ENCODE results near the gene ZRANB3. TPM values are rescaled to one million over a fixed set of nuclear protein-coding genes. Genes with fewer than 3 reads are reported as not detected.
"Not testable (repeated sequence)": the region's sequence is repeated elsewhere in the genome, so short reads cannot be mapped to it uniquely, and the experiment has no call there.

The ZRANB3 gene
- total RNA-seq, 1 donor from 2014 or later: 18.6 TPM

- Mint-ChIP-seq H3K9me3 (ENCODE audit: low read depth) (peaks cover under 1% of the 10 kb centered on the region), H3K4me3 (ENCODE audit: low read depth) (no peak overlapping the region), H3K36me3 (ENCODE audit: insufficient read depth) (peaks cover 20% of the 10 kb centered on the region), H3K4me1 (ENCODE audit: low read depth) (peaks cover 16% of the 10 kb centered on the region), H3K27ac (no peak overlapping the region), H3K27me3 (no peaks in the 10 kb centered on the region)
- no peak for DNase-seq (ENCODE audit: low spot score, unreplicated experiment)
- TF ChIP-seq CTCF (IDR thresholded peaks at IDR 0.05; ENCODE audit: unreplicated experiment): no peak
Measured at GRCh38 chr2:135094508-135094907, 436.5 kb downstream of the ZRANB3 start.

- Mint-ChIP-seq H3K27ac (no peak overlapping the region), H3K4me1 (ENCODE audit: low read depth) (peaks cover 16% of the 10 kb centered on the region), H3K36me3 (ENCODE audit: insufficient read depth) (peaks cover 26% of the 10 kb centered on the region), H3K4me3 (ENCODE audit: low read depth) (no peak overlapping the region), H3K27me3 (no peaks in the 10 kb centered on the region), H3K9me3 (ENCODE audit: low read depth) (peaks cover 8% of the 10 kb centered on the region)
- no peak for TF ChIP-seq CTCF (IDR thresholded peaks at IDR 0.05; ENCODE audit: unreplicated experiment)
- DNase-seq (ENCODE audit: low spot score, unreplicated experiment): no peak
Measured at GRCh38 chr2:135093670-135094330, 437.2 kb downstream of the ZRANB3 start.

- Mint-ChIP-seq H3K4me1 (ENCODE audit: low read depth) (peaks cover 16% of the 10 kb centered on the region), H3K9me3 (ENCODE audit: low read depth) (peaks cover 9% of the 10 kb centered on the region), H3K4me3 (ENCODE audit: low read depth) (no peak overlapping the region), H3K27me3 (no peaks in the 10 kb centered on the region), H3K27ac (no peak overlapping the region), H3K36me3 (ENCODE audit: insufficient read depth) (peaks cover 28% of the 10 kb centered on the region)
- no peak for TF ChIP-seq CTCF (IDR thresholded peaks at IDR 0.05; ENCODE audit: unreplicated experiment)
- DNase-seq (ENCODE audit: low spot score, unreplicated experiment): no peak
Measured at GRCh38 chr2:135093193-135093592, 437.8 kb downstream of the ZRANB3 start.

- Mint-ChIP-seq H3K4me3 (ENCODE audit: low read depth) (no peak overlapping the region), H3K36me3 (ENCODE audit: insufficient read depth) (peaks cover 29% of the 10 kb centered on the region), H3K4me1 (ENCODE audit: low read depth) (peaks cover 16% of the 10 kb centered on the region), H3K27me3 (no peaks in the 10 kb centered on the region), H3K27ac (no peak overlapping the region), H3K9me3 (ENCODE audit: low read depth) (peaks cover 13% of the 10 kb centered on the region)
- DNase-seq (ENCODE audit: low spot score, unreplicated experiment): no peak
- no peak for TF ChIP-seq CTCF (IDR thresholded peaks at IDR 0.05; ENCODE audit: unreplicated experiment)
Measured at GRCh38 chr2:135091681-135092080, 439.3 kb downstream of the ZRANB3 start.

- H3K4me3 Mint-ChIP-seq (ENCODE audit: low read depth): not testable (repeated sequence)
- peaks cover 24% of the 10 kb centered on the region for H3K36me3 Mint-ChIP-seq (ENCODE audit: insufficient read depth)
Measured at GRCh38 chr2:135089597-135089996, 441.4 kb downstream of the ZRANB3 start.

More at GRCh38 chr2:135089597-135089996, 441.4 kb downstream of the ZRANB3 start:
- Mint-ChIP-seq H3K4me1 (ENCODE audit: low read depth) (peaks cover 16% of the 10 kb centered on the region), H3K9me3 (ENCODE audit: low read depth) (peaks cover 17% of the 10 kb centered on the region)
- not testable (repeated sequence) for DNase-seq (ENCODE audit: low spot score, unreplicated experiment); H3K27ac Mint-ChIP-seq; H3K27me3 Mint-ChIP-seq

Other genes with a start within 250 kb of the ZRANB3 start
- 58.9 and 60.4 TPM in 2 replicates for gene R3HDM1, start 266 bp upstream of the ZRANB3 start, total RNA-seq
- 140 and 143 TPM in 2 replicates for gene UBXN4, start 210.6 kb upstream of the ZRANB3 start, total RNA-seq